ENCODE measurements around the gene WDR86.

WDR86 gene, protein sequence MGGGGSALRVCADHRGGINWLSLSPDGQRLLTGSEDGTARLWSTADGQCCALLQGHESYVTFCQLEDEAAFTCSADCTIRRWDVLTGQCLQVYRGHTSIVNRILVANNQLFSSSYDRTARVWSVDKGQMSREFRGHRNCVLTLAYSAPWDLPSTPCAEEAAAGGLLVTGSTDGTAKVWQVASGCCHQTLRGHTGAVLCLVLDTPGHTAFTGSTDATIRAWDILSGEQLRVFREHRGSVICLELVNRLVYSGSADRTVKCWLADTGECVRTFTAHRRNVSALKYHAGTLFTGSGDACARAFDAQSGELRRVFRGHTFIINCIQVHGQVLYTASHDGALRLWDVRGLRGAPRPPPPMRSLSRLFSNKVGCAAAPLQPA

DNA sequence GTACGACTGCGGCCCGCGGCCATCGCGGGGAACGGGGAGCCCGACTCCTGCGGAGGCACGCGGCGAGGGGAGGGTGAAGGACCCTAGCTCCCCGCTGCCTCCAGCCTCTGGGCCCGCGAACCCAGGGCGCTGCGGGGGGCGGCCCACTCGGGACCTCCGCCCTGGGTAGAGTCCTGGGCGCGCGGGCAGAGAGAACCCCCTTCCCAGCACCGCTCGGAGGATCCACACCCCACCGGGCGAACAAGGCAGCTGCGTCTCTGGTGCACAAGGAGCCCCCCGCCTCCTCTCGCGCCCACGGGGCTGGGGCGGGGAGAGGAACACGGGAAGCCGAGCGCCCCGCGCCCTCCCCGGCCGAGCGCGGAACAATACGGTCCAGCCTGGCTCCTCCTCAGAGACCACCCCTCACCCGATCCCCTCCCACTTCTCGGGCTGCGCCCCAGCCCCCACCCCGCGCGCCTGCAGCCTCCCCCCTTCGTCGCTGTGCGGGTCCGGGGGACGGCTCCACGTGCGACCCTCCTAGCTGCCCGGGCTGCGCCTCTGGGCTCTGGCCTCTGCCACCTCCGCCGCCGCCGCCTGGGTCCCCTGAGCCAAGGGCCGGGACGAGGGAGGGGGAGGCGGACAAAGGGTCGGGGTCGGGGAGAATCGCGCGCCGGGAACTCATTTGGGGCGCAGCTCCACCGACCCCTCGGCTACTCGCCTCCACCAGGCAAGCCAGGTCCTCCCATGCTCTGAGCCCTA lies at the start of gene WDR86:
WDR86 (minus strand) TSS at position 372 of the 738 bp plus-strand sequence. CDS start 449 bp downstream, outside the sequence.
- DNase-seq (ENCODE audit: low spot score) = no peak

- DNase-seq (ENCODE audit: low spot score) = no peak
These were observed 47.7 kb upstream of the WDR86 start for GRCh38 chr7:151457534-151457933.

GRCh38 chr7:151456782-151457181 lies 46.9 kb upstream of the WDR86 start:
- no peak for DNase-seq (ENCODE audit: low spot score)

DNA sequence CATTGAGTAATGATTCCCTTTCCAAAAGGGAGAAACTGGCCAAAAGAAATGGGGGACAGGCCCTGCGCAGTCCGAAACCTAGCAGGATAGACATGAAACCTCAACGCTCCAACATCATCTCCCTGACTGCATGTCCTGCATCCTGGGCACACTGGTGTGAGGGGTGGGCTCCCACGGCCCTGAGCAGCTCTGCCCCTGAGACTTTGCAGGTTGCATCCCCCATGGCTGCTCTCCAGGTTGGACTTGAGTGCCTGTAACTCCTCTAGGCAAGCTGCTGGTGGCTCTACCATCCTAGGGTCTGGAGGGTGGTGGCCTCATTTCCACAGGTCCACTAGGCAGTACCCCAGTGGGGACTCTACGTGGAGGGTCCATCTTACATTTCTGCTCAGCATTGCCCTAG lies 46.4 kb upstream of the WDR86 start:
- no peak for DNase-seq (ENCODE audit: low spot score)

GRCh38 chr7:151455690-151456089 lies 45.9 kb upstream of the WDR86 start:
- no peak for DNase-seq (ENCODE audit: low spot score)

- no peak for DNase-seq (ENCODE audit: low spot score)
These were observed 45.2 kb upstream of the WDR86 start for GRCh38 chr7:151454932-151455530.

DNA sequence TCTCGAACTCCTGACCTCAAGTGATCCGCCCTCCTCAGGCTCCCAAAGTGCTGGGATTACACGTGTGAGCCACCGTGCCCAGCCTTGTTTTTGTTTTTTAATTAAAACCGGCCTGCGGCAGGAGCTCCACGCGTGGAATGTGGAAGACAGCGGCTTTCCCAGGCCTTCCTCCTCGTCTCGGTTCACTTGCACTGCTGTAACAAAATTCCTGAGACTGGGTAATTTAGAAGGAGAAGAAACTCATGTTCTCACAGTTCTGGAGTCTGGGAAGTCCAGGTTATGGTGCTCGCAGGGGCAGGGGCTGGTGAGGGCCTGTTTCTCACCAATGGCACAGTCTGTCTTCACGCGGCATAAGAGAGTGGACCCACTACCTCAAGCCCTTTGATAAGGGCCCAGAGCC lies 44.5 kb upstream of the WDR86 start:
- DNase-seq (ENCODE audit: low spot score) = no peak

DNA sequence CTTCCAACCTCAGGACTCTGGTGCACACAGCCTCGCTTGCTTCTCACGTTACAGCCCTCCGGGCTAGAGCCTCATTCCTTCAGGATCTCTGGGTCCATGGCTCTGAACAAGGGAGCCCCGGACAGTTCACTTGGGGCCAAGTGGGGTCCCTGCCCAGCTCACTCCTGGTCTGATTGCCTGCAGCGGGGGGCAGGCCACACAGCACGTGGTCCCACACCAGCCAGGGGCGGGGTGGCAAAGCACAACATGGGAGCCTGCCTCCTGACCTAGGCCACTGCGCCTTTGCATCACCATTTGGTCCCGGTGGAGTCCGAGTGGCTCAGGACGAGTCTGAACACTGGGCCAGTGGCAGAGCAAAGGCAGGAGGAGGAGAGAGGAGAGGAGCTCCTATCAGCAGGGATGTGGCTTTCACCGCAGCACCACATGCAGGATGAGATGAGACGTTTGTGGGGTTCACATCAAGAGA lies 43.5 kb upstream of the WDR86 start:
- DNase-seq (ENCODE audit: low spot score) = no peak

- DNase-seq (ENCODE audit: low spot score) = no peak
These were observed 43.0 kb upstream of the WDR86 start for GRCh38 chr7:151452680-151453325.

DNA sequence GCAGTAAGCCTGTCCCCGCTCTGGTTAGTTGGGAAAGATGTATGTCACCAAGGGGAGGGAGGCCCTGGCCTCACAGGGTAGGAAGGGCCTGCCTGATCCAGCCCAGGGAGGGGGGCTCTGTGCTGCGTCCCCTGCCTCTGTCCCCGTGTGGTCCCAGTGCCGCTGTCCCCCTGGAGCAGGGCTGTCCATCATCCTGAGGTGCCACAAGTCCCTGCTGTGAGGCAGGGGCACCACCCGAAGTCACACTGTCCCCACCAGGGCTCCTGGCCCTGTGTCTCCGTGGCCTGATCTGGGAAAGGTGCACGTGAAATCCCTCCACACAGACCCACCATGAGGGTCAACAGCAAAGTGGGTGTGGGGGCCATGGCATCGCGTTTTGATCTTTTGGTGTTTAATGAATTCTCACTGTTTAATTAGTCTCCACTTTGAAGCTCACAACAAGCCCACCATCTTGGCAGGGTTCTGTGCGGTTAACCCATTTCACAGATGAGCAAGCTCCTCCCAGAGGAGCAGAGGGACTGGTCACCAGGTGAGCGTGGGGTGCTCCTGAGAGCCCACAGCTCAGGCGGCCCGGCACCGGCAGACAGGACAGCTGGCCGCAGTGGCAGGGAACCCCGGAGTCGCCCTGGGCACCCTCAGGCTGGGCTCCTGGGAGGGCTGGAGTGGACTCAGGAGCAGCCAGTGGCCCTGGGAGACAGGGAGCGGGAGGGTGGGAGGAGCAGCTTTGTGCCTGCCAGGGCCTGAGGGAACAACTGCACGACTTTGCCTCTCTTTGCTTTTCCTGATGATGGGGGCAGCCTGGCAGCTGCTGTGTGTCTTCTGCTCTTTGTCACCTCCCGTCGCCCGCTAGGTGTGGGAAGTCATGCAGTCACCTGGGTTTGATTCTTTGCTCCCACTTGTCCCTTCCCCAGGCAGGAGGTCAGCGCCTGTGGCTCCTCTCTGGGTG lies 42.1 kb upstream of the WDR86 start:
- no peak for DNase-seq (ENCODE audit: low spot score)

DNA sequence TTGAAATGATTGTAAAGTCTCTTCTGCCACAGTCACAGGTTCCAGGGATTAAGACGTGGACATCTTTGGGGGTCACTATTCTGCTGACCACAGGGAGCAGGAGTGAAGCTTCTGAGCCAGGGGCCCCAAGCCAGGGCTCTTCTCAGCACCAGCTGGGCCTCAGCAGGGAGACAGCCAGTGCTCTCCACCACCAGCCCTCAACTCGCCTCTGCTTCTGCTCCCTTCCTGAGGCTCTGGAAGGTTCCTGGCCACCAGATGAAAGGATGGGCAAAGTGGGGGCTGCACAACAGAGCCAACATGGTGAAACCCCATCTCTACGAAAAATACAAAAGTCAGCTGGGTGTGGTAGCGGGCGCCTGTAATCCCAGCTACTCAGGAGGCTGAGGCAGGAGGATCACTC lies 41.3 kb upstream of the WDR86 start:
- no peak for DNase-seq (ENCODE audit: low spot score)

- no peak for DNase-seq (ENCODE audit: low spot score)
These were observed 40.2 kb upstream of the WDR86 start for GRCh38 chr7:151449990-151450389.

- DNase-seq (ENCODE audit: low spot score) = peak; percentile 90
These were observed 38.7 kb upstream of the WDR86 start for GRCh38 chr7:151448261-151449252.

DNA sequence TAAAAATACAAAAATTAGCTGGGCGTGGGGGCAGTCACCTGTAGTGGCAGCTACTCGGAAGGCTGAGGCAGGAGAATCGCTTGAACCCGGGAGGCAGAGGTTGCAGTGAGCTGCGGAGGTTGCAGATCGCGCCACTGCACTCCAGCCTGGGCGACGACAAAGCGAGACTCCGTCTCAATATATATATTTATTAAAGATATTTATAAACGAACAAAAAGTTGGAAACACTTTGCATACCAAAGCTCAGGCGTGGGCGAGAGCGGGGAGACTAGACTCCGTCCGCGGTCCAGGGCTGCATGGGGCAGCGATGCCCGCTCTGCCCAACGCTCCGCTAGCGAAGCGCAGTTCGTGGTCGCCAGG lies 38.0 kb upstream of the WDR86 start:
- DNase-seq (ENCODE audit: low spot score) = no peak

DNA sequence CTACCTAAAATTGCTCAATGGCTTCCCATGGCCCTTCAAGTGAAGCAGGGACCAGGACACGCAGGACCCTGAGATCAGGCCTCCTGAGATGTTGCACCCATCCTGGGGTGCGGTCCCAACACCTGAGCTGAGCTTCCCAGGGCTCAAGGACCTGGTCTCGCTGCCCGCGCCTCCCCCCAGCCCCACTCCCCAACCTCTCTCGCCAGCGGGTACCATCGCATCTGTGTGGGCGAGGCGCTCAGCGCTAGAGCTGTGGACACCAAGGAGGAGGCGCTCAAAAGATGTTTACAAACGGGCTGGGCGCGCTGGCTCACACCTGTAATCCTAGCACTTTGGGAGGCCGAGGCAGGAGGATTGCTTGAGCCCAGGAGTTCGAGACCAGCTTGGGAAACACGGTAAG lies 37.5 kb upstream of the WDR86 start:
- DNase-seq (ENCODE audit: low spot score) = no peak

DNA sequence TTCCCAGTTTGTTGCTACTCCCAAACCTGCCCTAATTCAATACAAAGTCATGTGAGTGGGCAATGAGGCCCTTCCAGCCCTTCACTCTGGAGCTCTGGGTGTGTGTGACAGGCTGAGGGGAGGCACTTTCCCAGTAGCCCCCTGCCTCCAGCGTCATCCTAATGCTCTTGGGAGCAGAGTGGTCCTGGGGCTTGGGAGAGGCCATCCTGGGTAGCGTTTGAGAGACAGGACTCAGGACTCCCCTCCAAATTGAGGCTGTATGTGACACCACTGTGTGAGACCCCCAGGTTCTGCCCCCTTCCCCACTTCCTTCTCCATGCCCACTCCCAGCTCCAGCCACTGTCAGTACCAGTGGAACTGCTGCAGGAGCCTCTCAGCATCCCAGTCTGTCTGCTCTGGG lies 36.6 kb upstream of the WDR86 start:
- no peak for DNase-seq (ENCODE audit: low spot score)

DNA sequence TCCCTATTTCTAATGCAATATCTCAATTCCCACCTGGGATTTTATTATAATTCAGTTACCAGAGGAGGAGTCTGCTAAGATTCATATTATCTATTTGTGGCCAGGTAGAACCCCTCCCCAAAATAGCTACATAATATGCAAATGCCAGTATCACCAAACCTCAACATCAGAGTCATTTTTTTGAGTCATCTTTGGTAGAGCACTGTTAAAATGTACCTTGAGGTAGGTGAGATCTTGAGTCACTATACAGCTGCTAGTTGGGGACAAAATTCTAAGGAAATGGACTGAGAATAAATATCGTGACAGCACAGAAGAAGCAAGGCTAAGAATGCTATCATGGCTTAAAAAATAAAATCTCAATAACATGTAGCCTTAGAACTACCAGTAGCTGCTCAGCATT lies 34.8 kb upstream of the WDR86 start:
- DNase-seq (ENCODE audit: low spot score) = no peak

GRCh38 chr7:151442776-151443496 lies 33.1 kb upstream of the WDR86 start:
- no peak for DNase-seq (ENCODE audit: low spot score)

DNA sequence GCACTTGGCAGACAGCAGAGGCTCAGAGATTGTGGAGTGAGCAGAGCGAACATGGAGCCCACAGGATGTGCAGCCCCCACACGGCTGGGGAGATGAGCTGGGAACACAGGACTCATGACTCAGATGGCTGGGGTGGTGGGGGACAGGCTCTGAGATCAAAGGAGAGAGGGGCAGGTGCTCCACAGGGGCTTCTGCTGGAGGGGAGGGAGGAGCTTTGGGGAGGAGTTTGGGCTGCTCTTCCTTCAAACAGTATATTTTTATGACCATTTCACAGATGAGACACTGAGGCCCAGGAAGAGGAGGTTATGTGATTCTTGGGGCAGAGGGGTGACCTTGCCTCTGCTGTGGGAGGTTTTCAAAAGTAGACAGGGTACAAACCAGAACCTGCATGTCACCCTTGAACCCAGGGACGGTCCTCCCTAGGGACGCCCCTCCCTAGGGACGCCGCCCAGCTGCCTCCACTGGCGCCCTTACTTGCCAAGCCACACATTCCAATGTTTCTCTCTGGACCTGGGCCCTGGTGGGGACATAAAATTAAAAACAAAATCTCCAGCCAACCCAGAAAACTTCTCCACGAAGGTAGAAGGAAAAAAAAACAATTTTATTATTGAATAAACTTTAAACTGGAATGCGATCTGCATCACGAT lies 31.1 kb upstream of the WDR86 start:
- DNase-seq (ENCODE audit: low spot score) = no peak
